BE2C (cell line): ENCODE results near the gene CDON.

Experiments
- DNase-seq: peaks from one replicate; pipeline ENCODE4 v3.0.0-alpha.2; 2020
- H3K27me3 ChIP-seq: fragments of 250-450 bp; sonication (Bioruptor Pico); 2 replicates; pipeline ENCODE4 v1.5.1; 2020; ENCODE audit warnings: mild to moderate bottlenecking
- H3K36me3 ChIP-seq: fragments of 250-450 bp; sonication (Bioruptor Pico); 2 replicates; pipeline ENCODE4 v1.5.1; 2020; ENCODE audit warnings: mild to moderate bottlenecking
- H3K4me1 ChIP-seq: fragments of 250-450 bp; sonication (Bioruptor Pico); 2 replicates; pipeline ENCODE4 v1.5.1; 2020
- H3K4me3 ChIP-seq: 2 replicates; pipeline ENCODE4 v1.5.1; 2011; ENCODE audit warnings: low read depth, low read length
- H3K9me3 ChIP-seq: fragments of 250-450 bp; sonication (Bioruptor Pico); 2 replicates; pipeline ENCODE4 v1.5.1; 2020
- TF ChIP-seq, protein P1 (sequence below): IDR thresholded peaks from 2 replicates; pipeline ENCODE4 v1.5.1; 2012; ENCODE audit warnings: mild to moderate bottlenecking, low read depth, low read length

CDON gene

DNA sequence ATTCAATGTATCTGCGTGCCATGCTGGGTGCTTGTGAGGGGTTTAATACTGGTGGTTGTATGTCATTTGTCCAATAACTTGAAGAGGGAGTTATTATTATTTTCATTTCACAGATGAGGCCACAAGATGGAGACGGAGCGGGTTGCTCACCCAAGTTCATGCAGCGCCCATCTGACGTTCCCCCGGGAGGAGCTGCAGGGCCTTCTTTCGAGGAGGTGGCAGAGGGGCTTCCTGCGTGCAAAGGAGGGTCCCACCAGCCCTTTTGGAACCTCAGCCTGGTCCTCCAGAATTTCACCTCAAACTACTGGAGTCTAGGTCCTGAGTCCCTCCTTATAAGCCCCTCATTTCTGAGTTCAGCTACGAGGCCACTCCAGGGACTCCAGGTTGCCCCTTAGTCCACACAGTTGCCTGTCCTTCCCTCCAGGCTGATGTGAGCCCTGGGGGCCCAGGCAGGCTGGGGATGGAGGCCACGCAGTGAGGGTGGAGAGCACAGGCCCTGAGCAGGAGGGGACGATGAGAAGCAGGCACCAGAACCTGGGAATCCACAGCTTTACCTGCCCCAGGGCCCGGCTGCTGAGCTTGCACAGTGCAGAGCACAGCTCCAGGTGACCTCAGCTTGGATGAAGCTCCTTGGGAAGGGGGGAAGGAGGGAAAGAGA is 119.8 kb downstream of the CDON start:
- no peak for DNase-seq
- Histone ChIP-seq H3K27me3 (no peaks in the 10 kb centered on the region), H3K36me3 (no peaks in the 10 kb centered on the region), H3K9me3 (no peaks in the 10 kb centered on the region), H3K4me3 (no peak overlapping the region), H3K4me1 (peaks cover 4% of the 10 kb centered on the region; the same call in 1 of the 2 replicates)
- TF ChIP-seq, protein P1, sequence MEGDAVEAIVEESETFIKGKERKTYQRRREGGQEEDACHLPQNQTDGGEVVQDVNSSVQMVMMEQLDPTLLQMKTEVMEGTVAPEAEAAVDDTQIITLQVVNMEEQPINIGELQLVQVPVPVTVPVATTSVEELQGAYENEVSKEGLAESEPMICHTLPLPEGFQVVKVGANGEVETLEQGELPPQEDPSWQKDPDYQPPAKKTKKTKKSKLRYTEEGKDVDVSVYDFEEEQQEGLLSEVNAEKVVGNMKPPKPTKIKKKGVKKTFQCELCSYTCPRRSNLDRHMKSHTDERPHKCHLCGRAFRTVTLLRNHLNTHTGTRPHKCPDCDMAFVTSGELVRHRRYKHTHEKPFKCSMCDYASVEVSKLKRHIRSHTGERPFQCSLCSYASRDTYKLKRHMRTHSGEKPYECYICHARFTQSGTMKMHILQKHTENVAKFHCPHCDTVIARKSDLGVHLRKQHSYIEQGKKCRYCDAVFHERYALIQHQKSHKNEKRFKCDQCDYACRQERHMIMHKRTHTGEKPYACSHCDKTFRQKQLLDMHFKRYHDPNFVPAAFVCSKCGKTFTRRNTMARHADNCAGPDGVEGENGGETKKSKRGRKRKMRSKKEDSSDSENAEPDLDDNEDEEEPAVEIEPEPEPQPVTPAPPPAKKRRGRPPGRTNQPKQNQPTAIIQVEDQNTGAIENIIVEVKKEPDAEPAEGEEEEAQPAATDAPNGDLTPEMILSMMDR: no peak

DNA sequence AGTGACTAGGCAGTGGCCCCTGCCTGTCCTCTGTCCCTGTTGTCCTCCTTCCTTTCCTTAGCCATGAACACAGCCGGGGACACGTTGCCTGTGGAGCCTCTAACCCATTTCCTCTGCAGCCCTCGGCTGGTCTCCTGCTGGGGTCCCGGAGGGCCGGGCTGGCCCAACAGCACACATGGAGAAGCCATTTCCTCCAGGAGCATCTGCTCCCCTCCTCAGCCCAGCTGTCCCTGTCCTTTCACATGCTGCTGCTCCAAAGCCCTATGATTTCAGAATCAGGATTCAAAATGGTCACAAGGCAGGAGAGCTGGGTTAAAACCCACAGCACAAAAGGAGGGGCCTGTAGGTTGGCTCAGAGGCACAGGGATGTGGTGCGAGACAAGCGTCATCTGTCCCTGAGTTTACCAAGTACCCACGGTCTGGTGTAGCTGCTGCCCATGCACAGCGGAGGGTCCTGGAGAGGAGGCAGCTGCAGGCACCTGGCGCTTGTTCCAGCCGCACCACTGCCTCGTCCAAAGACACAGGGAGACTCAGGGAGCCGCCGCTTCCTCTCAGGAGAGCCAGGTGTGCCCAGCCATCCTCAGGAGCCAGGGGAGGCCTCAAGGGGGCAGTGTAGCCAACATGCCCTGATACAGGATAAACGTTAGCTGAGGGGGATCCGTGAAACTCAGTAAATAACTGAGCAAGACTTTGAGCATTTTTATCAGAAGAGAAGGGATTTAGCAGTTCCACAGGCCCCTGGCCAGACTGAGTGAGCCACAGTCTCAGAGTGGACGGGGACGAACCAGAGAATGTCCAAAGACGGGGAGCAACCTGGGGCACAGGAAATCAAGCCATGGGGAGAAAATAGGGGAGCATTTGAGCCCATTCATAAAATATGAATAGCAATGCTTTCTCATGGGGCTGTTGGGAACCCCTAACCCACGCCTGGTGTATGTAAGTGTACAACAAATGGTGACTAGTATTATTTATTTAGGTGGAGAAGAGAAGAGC is 120.8 kb downstream of the CDON start:
- Histone ChIP-seq H3K27me3 (no peaks in the 10 kb centered on the region), H3K4me3 (no peak overlapping the region), H3K9me3 (no peaks in the 10 kb centered on the region), H3K36me3 (no peaks in the 10 kb centered on the region), H3K4me1 (peaks cover 4% of the 10 kb centered on the region; the same call in 1 of the 2 replicates)
- peak; percentile 75 for DNase-seq
- TF ChIP-seq, protein P1: peak; percentile 88

DNA sequence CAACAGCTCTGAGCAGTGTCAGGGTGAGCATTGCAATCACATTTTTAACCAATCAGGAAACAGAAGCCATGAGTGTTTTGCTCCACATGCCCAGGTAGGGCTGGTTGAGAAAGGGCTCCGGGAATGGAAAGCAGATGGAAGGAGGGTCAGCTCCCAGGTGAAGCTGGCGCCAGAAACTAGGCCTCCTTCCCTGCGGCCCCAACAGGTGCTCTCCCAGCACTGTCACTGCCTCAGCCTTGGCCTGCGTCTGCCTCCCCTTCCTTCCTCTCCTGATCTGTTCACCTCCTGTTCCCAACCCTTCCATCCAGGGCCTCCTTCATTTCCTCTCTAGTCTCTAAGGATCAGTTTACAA is 121.4 kb downstream of the CDON start:
- Histone ChIP-seq H3K4me1 (peaks cover 4% of the 10 kb centered on the region; the same call in 1 of the 2 replicates), H3K27me3 (no peaks in the 10 kb centered on the region), H3K4me3 (no peak overlapping the region), H3K9me3 (no peaks in the 10 kb centered on the region), H3K36me3 (no peaks in the 10 kb centered on the region)
- TF ChIP-seq, protein P1: no peak
- DNase-seq: no peak

DNA sequence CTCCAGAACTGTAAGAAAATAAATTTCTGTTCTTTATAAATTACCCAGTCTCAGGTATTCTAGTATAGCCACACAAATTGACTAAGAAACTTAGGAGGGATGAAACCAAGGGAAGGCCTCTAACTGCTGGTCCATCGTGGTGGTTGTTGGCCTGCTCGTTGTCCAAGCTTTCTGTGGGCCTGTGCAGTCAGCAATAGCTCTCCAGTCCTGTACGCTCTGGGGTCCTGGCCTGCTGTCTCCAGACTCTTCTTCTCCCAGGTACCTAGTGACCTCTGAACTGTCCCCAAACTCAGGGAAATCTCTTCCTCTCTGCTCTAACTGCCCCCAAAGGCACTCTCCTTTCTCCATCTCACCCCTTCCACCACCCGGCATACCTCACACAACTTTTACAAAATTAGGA is 122.5 kb downstream of the CDON start:
- Histone ChIP-seq H3K27me3 (no peaks in the 10 kb centered on the region), H3K4me1 (peaks cover 8% of the 10 kb centered on the region; the same call in 1 of the 2 replicates), H3K9me3 (no peaks in the 10 kb centered on the region), H3K36me3 (no peaks in the 10 kb centered on the region), H3K4me3 (no peak overlapping the region)
- TF ChIP-seq, protein P1: no peak
- DNase-seq: no peak

DNA sequence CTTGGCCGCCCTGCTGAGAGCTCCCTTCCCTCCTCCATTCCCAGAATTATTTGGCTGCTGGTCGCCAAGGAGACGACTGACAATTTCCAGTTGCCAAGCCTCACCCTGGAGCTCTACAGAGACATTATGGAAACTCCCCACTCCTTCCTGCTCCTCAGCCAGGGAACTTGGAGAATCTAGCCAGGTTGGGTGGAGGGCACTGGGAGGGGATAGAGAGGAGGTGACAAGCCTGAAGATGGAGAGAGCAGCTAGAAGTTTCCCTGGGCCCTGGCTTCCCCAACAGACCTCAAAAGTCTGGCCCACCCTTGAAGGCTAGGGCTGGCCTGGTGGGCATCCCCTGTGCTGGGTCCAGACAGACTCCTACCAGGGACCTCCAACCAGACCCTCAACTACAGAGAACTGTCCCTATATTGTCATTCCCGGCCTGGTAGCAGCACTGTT is 123.6 kb downstream of the CDON start:
- Histone ChIP-seq H3K4me1 (peaks cover 11% of the 10 kb centered on the region; the same call in 1 of the 2 replicates), H3K27me3 (no peaks in the 10 kb centered on the region), H3K4me3 (no peak overlapping the region), H3K9me3 (no peaks in the 10 kb centered on the region), H3K36me3 (no peaks in the 10 kb centered on the region)
- DNase-seq: no peak
- TF ChIP-seq, protein P1: no peak
